GM19463 (cell line): Measurements from ENCODE around the gene RAD21L1.

ENCODE experiments used
- ATAC-seq: cut with Tn5 transposase; IDR thresholded peaks from one replicate; pipeline ENCODE4 v1.9.1; 2021; ENCODE audit warnings: mild to moderate bottlenecking, moderate library complexity; ENCODE audit not compliant: unreplicated experiment

Gene RAD21L1

GRCh38 chr20:1225783-1226654, at the start of gene RAD21L1:
Gene RAD21L1 (plus strand): TSS chr20:1226044. CDS start chr20:1228454, 2,410 bp downstream.
- ATAC-seq, result no peak

- no peak for ATAC-seq
These were observed 48.2 kb upstream of the RAD21L1 start for GRCh38 chr20:1177680-1178079.

GRCh38 chr20:1178103-1178502, 47.7 kb upstream of the RAD21L1 start:
- ATAC-seq, result no peak

- no peak for ATAC-seq
These were observed 47.2 kb upstream of the RAD21L1 start for GRCh38 chr20:1178623-1179022.

GRCh38 chr20:1180949-1181348, 44.9 kb upstream of the RAD21L1 start:
- no peak for ATAC-seq

GRCh38 chr20:1182106-1182505, 43.7 kb upstream of the RAD21L1 start:
- ATAC-seq, result no peak

- no peak for ATAC-seq
These were observed 42.7 kb upstream of the RAD21L1 start for GRCh38 chr20:1183153-1183552.

GRCh38 chr20:1184260-1184637, 41.6 kb upstream of the RAD21L1 start:
- no peak for ATAC-seq

- no peak for ATAC-seq
These were observed 41.1 kb upstream of the RAD21L1 start, which contains the start of gene TMEM74B for GRCh38 chr20:1184638-1185315. Gene TMEM74B (minus strand): TSS chr20:1184981. CDS start chr20:1183801, 1,180 bp downstream.

- no peak for ATAC-seq
These were observed 40.5 kb upstream of the RAD21L1 start for GRCh38 chr20:1185316-1185741.

- no peak for ATAC-seq
These were observed 40.0 kb upstream of the RAD21L1 start for GRCh38 chr20:1185790-1186334.

- ATAC-seq, result no peak
These were observed 39.4 kb upstream of the RAD21L1 start for GRCh38 chr20:1186367-1186991.

- no peak for ATAC-seq
These were observed 38.2 kb upstream of the RAD21L1 start for GRCh38 chr20:1187605-1188171.

- no peak for ATAC-seq
These were observed 37.5 kb upstream of the RAD21L1 start for GRCh38 chr20:1188347-1188746.

GRCh38 chr20:1189827-1190226, 36.0 kb upstream of the RAD21L1 start:
- no peak for ATAC-seq

GRCh38 chr20:1190847-1191246, 35.0 kb upstream of the RAD21L1 start:
- no peak for ATAC-seq

GRCh38 chr20:1191299-1191698, 34.5 kb upstream of the RAD21L1 start:
- ATAC-seq, result no peak

GRCh38 chr20:1195226-1195625, 30.6 kb upstream of the RAD21L1 start:
- no peak for ATAC-seq

GRCh38 chr20:1196634-1197033, 29.2 kb upstream of the RAD21L1 start:
- ATAC-seq, result no peak

- ATAC-seq, result no peak
These were observed 28.0 kb upstream of the RAD21L1 start for GRCh38 chr20:1197801-1198200.

GRCh38 chr20:1198751-1199150, 27.1 kb upstream of the RAD21L1 start:
- ATAC-seq, result no peak
